Measurements from ENCODE around the gene SPOP. TPM values are rescaled to one million over a fixed set of nuclear protein-coding genes. Genes with fewer than 3 reads are reported as not detected.

Gene SPOP
- total and polyA plus RNA-seq, 2 experiments from 2014 or later, result 13.9 to 18.6 TPM

DNA sequence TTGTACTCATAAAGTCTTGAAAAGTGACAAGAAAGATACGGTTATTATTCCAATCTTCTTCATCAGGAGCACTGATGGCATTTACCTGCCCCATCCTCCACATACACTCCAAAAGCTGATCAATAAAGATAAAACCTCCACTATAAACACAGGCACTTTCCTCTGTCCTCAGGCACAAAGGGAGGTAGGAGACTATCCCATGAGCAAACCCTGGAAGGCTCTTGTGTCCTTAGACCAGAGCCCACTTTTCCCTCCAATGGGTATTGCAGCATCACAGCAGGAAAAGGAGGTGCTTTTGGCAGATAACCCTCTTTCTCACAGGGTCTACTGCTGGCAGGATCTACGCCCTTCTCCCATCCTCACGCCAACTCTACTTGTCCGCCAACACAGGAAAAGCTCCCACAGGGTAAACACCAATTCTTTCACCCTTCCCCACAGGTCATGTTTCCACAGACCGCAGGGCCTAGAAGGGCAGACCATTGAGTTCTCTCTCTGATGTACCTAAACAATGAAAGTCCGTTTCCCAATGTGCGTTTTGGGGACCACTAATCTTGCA, 73.5 kb downstream of the SPOP start (continued):
- TF ChIP-seq, protein P1, sequence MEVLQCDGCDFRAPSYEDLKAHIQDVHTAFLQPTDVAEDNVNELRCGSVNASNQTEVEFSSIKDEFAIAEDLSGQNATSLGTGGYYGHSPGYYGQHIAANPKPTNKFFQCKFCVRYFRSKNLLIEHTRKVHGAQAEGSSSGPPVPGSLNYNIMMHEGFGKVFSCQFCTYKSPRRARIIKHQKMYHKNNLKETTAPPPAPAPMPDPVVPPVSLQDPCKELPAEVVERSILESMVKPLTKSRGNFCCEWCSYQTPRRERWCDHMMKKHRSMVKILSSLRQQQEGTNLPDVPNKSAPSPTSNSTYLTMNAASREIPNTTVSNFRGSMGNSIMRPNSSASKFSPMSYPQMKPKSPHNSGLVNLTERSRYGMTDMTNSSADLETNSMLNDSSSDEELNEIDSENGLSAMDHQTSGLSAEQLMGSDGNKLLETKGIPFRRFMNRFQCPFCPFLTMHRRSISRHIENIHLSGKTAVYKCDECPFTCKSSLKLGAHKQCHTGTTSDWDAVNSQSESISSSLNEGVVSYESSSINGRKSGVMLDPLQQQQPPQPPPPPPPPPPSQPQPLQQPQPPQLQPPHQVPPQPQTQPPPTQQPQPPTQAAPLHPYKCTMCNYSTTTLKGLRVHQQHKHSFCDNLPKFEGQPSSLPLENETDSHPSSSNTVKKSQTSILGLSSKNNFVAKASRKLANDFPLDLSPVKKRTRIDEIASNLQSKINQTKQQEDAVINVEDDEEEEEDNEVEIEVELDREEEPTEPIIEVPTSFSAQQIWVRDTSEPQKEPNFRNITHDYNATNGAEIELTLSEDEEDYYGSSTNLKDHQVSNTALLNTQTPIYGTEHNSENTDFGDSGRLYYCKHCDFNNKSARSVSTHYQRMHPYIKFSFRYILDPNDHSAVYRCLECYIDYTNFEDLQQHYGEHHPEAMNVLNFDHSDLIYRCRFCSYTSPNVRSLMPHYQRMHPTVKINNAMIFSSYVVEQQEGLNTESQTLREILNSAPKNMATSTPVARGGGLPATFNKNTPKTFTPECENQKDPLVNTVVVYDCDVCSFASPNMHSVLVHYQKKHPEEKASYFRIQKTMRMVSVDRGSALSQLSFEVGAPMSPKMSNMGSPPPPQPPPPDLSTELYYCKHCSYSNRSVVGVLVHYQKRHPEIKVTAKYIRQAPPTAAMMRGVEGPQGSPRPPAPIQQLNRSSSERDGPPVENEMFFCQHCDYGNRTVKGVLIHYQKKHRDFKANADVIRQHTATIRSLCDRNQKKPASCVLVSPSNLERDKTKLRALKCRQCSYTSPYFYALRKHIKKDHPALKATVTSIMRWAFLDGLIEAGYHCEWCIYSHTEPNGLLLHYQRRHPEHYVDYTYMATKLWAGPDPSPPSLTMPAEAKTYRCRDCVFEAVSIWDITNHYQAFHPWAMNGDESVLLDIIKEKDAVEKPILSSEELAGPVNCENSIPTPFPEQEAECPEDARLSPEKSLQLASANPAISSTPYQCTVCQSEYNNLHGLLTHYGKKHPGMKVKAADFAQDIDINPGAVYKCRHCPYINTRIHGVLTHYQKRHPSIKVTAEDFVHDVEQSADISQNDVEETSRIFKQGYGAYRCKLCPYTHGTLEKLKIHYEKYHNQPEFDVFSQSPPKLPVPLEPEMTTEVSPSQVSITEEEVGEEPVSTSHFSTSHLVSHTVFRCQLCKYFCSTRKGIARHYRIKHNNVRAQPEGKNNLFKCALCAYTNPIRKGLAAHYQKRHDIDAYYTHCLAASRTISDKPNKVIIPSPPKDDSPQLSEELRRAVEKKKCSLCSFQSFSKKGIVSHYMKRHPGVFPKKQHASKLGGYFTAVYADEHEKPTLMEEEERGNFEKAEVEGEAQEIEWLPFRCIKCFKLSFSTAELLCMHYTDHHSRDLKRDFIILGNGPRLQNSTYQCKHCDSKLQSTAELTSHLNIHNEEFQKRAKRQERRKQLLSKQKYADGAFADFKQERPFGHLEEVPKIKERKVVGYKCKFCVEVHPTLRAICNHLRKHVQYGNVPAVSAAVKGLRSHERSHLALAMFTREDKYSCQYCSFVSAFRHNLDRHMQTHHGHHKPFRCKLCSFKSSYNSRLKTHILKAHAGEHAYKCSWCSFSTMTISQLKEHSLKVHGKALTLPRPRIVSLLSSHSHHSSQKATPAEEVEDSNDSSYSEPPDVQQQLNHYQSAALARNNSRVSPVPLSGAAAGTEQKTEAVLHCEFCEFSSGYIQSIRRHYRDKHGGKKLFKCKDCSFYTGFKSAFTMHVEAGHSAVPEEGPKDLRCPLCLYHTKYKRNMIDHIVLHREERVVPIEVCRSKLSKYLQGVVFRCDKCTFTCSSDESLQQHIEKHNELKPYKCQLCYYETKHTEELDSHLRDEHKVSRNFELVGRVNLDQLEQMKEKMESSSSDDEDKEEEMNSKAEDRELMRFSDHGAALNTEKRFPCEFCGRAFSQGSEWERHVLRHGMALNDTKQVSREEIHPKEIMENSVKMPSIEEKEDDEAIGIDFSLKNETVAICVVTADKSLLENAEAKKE (CRISPR knock-in tag; IDR thresholded peaks at IDR 0.05), result no peak
- TF ChIP-seq EZH2phosphoT487 (IDR thresholded peaks at IDR 0.05; ENCODE audit: unreplicated experiment) (no peak), CTCF (conservative IDR thresholded peaks at IDR 0.05; ENCODE audit: low read depth in 2 of 2) (no peak), STAT1 (IDR thresholded peaks at IDR 0.05; ENCODE audit: unreplicated experiment) (no peak), ETS1 (IDR thresholded peaks at IDR 0.05) (no peak), ZNF331 (CRISPR knock-in tag; IDR thresholded peaks at IDR 0.05; ENCODE audit: low read depth) (no peak), EZH2 (IDR thresholded peaks at IDR 0.05; ENCODE audit: low read depth, unreplicated experiment) (no peak), NANOG (IDR thresholded peaks at IDR 0.05; ENCODE audit: borderline replicate concordance) (no peak)

All from GM23338 (cell line).